ENCODE results near the gene CIROP.

DNA sequence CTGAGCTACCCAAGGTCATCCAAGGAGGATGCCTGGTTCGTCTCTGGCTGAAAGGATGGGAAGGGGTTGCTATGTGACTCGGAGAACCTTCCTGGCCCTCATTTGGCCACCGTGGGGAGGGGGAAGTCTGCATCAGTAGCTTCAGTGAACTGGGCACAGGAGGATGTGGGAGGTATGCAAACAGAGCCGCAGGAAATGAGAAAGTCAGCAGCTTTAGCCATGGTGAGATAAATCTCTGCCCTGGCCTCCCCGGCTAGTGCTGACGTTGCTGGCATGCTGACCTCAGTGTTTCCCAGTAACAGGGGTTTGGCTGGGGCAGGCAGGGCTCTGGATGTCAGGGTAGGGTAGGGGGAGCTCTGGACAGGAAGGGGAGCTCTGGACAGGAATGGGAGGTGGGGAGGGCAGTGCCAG lies 16.6 kb upstream of the CIROP start:
- TF ChIP-seq POLR2AphosphoS5 (IDR thresholded peaks at IDR 0.05) (no peak), POLR2A (IDR thresholded peaks at IDR 0.05) (no peak)

Data from upper lobe of left lung (tissue), 4 donors.